B cell (primary cell): ENCODE results near the gene SMAP1. TPM values are rescaled to one million over a fixed set of nuclear protein-coding genes. Genes with fewer than 3 reads are reported as not detected.

Source experiments
- ATAC-seq: fragments of 200-7000 bp; cut with Tn5 transposase; one replicate; pipeline ENCODE4 v1.10.0; 2021; ENCODE audit warnings: low read depth, mild to moderate bottlenecking, moderate number of reproducible peaks, moderate library complexity
- CTCF ChIA-PET: fragments of 350-600 bp; sonication (Branson Sonifier 250); formaldehyde crosslinking; loops from one replicate; lab custom pipeline; 2021; ENCODE audit warnings: antibody characterized with exemption, inconsistent platforms; lab: Charles Lee
- POLR2A ChIA-PET: fragments of 350-600 bp; sonication (Branson Sonifier 250); formaldehyde crosslinking; loops from one replicate; lab custom pipeline; 2021; ENCODE audit warnings: antibody characterized with exemption; lab: Charles Lee
- DNase-seq: peaks from one replicate; pipeline ENCODE4 v3.0.0; 2013
- H2AFZ ChIP-seq: 2 replicates; pipeline ENCODE4 v1.6.1; 2012; ENCODE audit warnings: mild to moderate bottlenecking, low read depth, low read length; ENCODE audit not compliant: insufficient read depth, poor library complexity, severe bottlenecking
- H3K27ac ChIP-seq, 2 donors: 1 replicate in 1 of 2; 2 replicates in 1 of 2; pipeline ENCODE4 v1.5.1; 2012 to 2013; ENCODE audit warnings: low read length in 2 of 2, mild to moderate bottlenecking in 2 of 2, moderate library complexity in 1 of 2
- H3K27me3 ChIP-seq, 4 experiments: fragments of 200-600 bp in 1 of 4; sonication (generic) in 1 of 4; replicated peaks in 1 of 4; 1 replicate in 2 of 4; 2 replicates in 2 of 4; pipeline versions ENCODE4 v1.6.1 to v1.7.0; 2013 to 2016; ENCODE audit warnings: low read length in 3 of 4, mild to moderate bottlenecking in 2 of 4, mixed read lengths in 1 of 4, moderate library complexity in 1 of 4; ENCODE audit not compliant: insufficient read depth in 4 of 4, control insufficient read depth in 3 of 4; ENCODE audit errors: control extremely low read depth in 1 of 4
- H3K36me3 ChIP-seq, 2 experiments: replicated peaks in 1 of 2; 1 replicate in 1 of 2; 2 replicates in 1 of 2; pipeline versions ENCODE4 v1.6.1 to v1.7.1; 2013; ENCODE audit warnings: low read length in 1 of 2; ENCODE audit not compliant: insufficient read depth in 2 of 2, control insufficient read depth in 1 of 2; ENCODE audit errors: control extremely low read depth in 1 of 2, extremely low read depth in 1 of 2
- H3K4me1 ChIP-seq, 2 donors: fragments of 200-600 bp in 1 of 2; sonication (generic) in 1 of 2; 1 replicate in 1 of 2; 2 replicates in 1 of 2; pipeline versions ENCODE4 v1.5.1 to v1.6.1; 2013 to 2017; ENCODE audit warnings: low read length in 2 of 2; ENCODE audit not compliant: control insufficient read depth in 2 of 2, insufficient read depth in 2 of 2
- H3K4me2 ChIP-seq: replicated peaks from 2 replicates; pipeline ENCODE3; 2012; ENCODE audit warnings: mild to moderate bottlenecking, low read depth, low read length; ENCODE audit not compliant: poor library complexity, severe bottlenecking
- H3K4me3 ChIP-seq, 5 experiments: fragments of 200-600 bp in 1 of 5; sonication (generic) in 1 of 5; 1 replicate in 3 of 5; 2 replicates in 2 of 5; pipeline versions ENCODE4 v1.5.1 to v1.7.0; 2011 to 2016; ENCODE audit warnings: low read length in 4 of 5, mild to moderate bottlenecking in 4 of 5, low read depth in 2 of 5, control low read depth in 1 of 5, moderate library complexity in 1 of 5; ENCODE audit not compliant: insufficient read depth in 1 of 5; ENCODE audit errors: control extremely low read depth in 1 of 5, extremely low read depth in 1 of 5
- H3K79me2 ChIP-seq: fragments of 200-600 bp; sonication (generic); one replicate; pipeline ENCODE4 v1.6.0; 2016; ENCODE audit warnings: low read length; ENCODE audit not compliant: control insufficient read depth, insufficient read depth
- H3K9ac ChIP-seq: fragments of 200-600 bp; sonication (generic); 2 replicates; pipeline ENCODE4 v1.6.1; 2017; ENCODE audit warnings: mild to moderate bottlenecking, low read length, moderate library complexity
- H3K9me3 ChIP-seq, 3 donors: one replicate each; pipeline versions ENCODE4 v1.6.1 to v1.7.1; 2013; ENCODE audit warnings: low read length in 2 of 3; ENCODE audit not compliant: control insufficient read depth in 2 of 3, insufficient read depth in 1 of 3; ENCODE audit errors: control extremely low read depth in 1 of 3
- H4K20me1 ChIP-seq: 2 replicates; pipeline ENCODE4 v1.6.0; 2012; ENCODE audit warnings: mild to moderate bottlenecking, low read length; ENCODE audit not compliant: insufficient read depth, control insufficient read depth, poor library complexity, severe bottlenecking
- H3K27ac Mint-ChIP-seq: one replicate; pipeline ENCODE4 v1.8.0; 2021; ENCODE audit warnings: mixed read lengths
- H3K27me3 Mint-ChIP-seq: one replicate; pipeline ENCODE4 v1.8.0; 2021; ENCODE audit warnings: mixed read lengths
- H3K4me1 Mint-ChIP-seq: one replicate; pipeline ENCODE4 v1.8.0; 2021; ENCODE audit warnings: mixed read lengths
- H3K4me3 Mint-ChIP-seq: one replicate; pipeline ENCODE4 v1.8.0; 2021; ENCODE audit warnings: mixed read lengths
- H3K9me3 Mint-ChIP-seq: one replicate; pipeline ENCODE4 v1.8.0; 2022; ENCODE audit warnings: mixed read lengths; ENCODE audit not compliant: insufficient read depth
- CTCF ChIP-seq: fragments of 200-600 bp; IDR thresholded peaks from one replicate; pipeline ENCODE4 v1.8.0; 2022; ENCODE audit warnings: antibody characterized with exemption, mild to moderate bottlenecking
- EZH2 ChIP-seq: IDR thresholded peaks from 2 replicates; pipeline ENCODE4 v1.6.1; 2012; ENCODE audit warnings: borderline replicate concordance, low read depth, mild to moderate bottlenecking, moderate library complexity, low read length; ENCODE audit not compliant: insufficient read depth, poor library complexity, severe bottlenecking
- WGBS: methylation state at CpG from one replicate; pipeline ENCODE4 v1.1.5; 2013; ENCODE audit warnings: missing lambda C conversion rate; ENCODE audit not compliant: insufficient coverage; 5-methylcytosine and 5-hydroxymethylcytosine counted together
- intact Hi-C: fragments of 100-400 bp; cut with micrococcal nuclease; formaldehyde crosslinking; loops from one replicate; pipeline ENCODE4 v1.10.0; 2022
- polyA plus RNA-seq: library from polyadenylated mRNA; depleted of rRNA; stranded (reverse); fragments of >200 nt; gene quantifications from 2 replicates; pipeline ENCODE4 v1.2.3, GENCODE V29; 2012
- total RNA-seq, 2 donors: library from RNA; stranded (reverse); fragments of 120-200 nt in 1 of 2; gene quantifications; 1 replicate in 1 of 2; 2 replicates in 1 of 2; pipeline versions ENCODE4 v1.2.3 to v1.2.4, GENCODE V29; 2013 to 2022

The SMAP1 gene
- total and polyA plus RNA-seq, 2 donors (not counting 1 experiment from before 2014, with no cell fraction given) = 11.0 to 21.7 TPM

GRCh38 chr6:70753870-70754380 lies 86.2 kb downstream of the SMAP1 start:
- no peak overlapping the region for H3K4me3 ChIP-seq
- no peak for DNase-seq
- intact Hi-C loops = no loop called here
- no peak overlapping the region for H2AFZ ChIP-seq
- ATAC-seq = no peak
- Mint-ChIP-seq H3K4me3 (no peak overlapping the region), H3K27me3 (no peaks in the 10 kb centered on the region), H3K4me1 (no peaks in the 10 kb centered on the region), H3K9me3 (no peaks in the 10 kb centered on the region), H3K27ac (no peak overlapping the region)
- ChIA-PET POLR2A (no interaction called here), CTCF (no interaction called here)
- TF ChIP-seq CTCF (no peak), EZH2 (no peak)
- no peak overlapping the region for H3K9ac ChIP-seq
- H3K9me3 ChIP-seq = peaks cover 0 to 2% (median 0%) of the 10 kb centered on the region in 3 donors
- H3K4me1 ChIP-seq = no peaks in the 10 kb centered on the region
- peaks cover 8 to 11% of the 10 kb centered on the region in 2 experiments for H3K36me3 ChIP-seq
- H3K27ac ChIP-seq = no peak overlapping the region
- no CpG with 5 or more reads among the region's 1 CpG for WGBS
- H3K4me2 ChIP-seq = no peak overlapping the region
- H3K27me3 ChIP-seq = no peaks in the 10 kb centered on the region
- H4K20me1 ChIP-seq = no peaks in the 10 kb centered on the region
- no peaks in the 10 kb centered on the region for H3K79me2 ChIP-seq

DNA sequence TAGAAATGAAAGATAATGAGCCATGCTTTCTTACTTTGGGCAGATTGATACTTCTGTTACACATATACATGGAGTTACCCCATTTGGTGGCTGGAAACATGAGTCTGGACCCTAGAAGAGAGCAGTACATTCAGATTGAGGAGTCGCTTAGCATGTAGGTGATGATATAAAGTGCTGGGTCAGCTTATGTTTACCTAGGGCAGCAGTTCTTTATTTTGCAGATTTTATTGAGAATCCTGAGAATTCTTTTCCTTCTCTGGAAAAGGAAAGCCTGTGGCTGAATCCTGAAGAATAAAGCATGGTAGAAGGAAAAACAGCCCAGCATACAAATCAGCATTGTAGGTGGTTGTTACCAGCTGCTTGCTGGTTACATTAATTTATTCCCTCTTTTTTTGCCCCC lies 91.2 kb downstream of the SMAP1 start:
- ChIA-PET CTCF (interaction anchor here (1.6 kb wide), 1 partner anchor 52 kb away, joined by 4 read pairs; no protein-coding TSS in a partner anchor), POLR2A (no interaction called here)
- H3K4me3 Mint-ChIP-seq = no peak overlapping the region
- Histone ChIP-seq H3K4me3 (no peak overlapping the region), H3K4me2 (no peak overlapping the region), H3K79me2 (no peaks in the 10 kb centered on the region), H2AFZ (no peak overlapping the region), H3K9ac (no peak overlapping the region), H4K20me1 (no peaks in the 10 kb centered on the region), H3K27me3 (no peaks in the 10 kb centered on the region), H3K9me3 (peaks cover 0 to 2% (median 0%) of the 10 kb centered on the region in 3 donors), H3K36me3 (peaks cover 8 to 11% of the 10 kb centered on the region in 2 experiments), H3K4me1 (no peaks in the 10 kb centered on the region), H3K27ac (no peak overlapping the region)
- no peaks in the 10 kb centered on the region for H3K27me3 Mint-ChIP-seq
- TF ChIP-seq EZH2 = no peak
- no peak for TF ChIP-seq CTCF
- DNase-seq (no peak), ATAC-seq (no peak)
- no peaks in the 10 kb centered on the region for H3K9me3 Mint-ChIP-seq
- no peaks in the 10 kb centered on the region for H3K4me1 Mint-ChIP-seq
- intact Hi-C loops = no loop called here
- WGBS = 100% methylated on average over 1 of the region's 1 CpG
- H3K27ac Mint-ChIP-seq = no peak overlapping the region
